ENCODE data around the gene CST4.

DNA sequence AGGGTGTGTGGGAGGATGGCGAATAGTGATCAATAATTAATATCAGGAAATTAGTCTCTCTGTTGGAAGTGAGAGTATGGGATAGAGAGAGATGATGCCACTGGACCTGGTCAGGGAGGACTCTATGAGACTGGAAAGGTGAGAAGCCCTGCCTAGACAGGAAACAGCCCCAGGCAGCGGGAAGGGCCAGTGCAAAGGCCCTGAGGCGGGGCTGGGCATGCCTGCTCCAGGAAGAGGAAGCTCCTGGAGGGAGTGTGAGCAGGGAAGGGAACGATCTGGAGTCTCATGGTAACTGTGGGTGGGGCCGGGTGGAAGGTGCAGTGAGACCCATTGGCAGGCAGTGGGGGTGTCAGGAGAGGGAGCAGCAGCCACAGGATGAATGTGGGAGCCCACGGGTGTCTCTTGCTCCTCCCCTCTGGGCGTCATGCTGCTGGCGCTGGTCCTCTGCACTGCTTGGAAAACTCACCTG, 49.3 kb downstream of the CST4 start:
- TF ChIP-seq CTCF (IDR thresholded peaks at IDR 0.05), result no peak
- no peak for TF ChIP-seq POLR2A (IDR thresholded peaks at IDR 0.05)
- no peak for TF ChIP-seq EP300 (IDR thresholded peaks at IDR 0.05)
- no peak for TF ChIP-seq POLR2AphosphoS5 (IDR thresholded peaks at IDR 0.05)

All from sigmoid colon (tissue), 4 donors.